ENCODE results near the gene ASIC4. TPM values are rescaled to one million over a fixed set of nuclear protein-coding genes. Genes with fewer than 3 reads are reported as not detected.

Gene ASIC4
- total and polyA plus RNA-seq, 2 of the 4 experiments (the other 2 are of a cell fraction) = 0.10 TPM; not detected in 1

DNA sequence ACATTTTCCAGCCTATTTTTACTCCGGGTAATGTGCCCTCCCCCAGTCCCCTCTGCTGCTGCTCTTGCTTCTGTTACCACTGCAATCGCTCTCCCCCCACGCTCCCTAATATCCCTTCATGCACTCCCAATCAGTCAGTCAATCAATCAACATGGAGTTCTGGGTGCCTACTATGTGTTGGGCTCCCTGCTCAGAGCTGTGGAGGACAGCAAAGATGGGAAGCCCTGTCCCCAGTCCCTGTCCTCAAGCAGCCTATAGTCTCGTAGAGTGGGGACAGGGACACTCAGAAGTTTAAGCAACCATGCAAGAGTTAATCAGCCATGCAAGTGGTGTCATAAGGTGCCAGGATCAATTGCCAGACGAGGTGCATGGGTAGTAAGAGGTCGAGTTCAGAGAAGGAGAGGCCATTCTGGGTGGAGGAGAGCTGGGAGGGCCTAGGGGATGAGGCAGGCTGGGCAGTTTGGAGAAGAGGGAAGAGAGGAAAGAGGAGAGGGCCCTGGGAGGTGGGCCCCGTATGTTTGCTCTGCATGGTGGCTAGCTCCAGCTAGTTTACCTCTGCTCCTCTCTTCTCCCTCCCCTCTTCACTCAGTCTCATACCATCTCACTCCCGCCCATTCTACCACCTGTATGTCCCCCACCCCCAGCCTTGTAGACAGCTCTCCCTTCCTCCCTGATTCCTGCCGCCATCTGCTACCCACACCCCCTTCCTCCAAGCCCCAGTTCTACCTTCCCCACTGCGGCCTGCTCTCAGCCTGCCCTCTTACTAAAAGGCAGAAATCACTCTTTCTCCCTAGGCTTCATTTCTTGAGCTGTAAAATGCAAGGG is 3.9 kb downstream of the ASIC4 start:
- Histone ChIP-seq H3K9ac (ENCODE audit: low read depth, low read length) (no peak overlapping the region), H3K9me1 (ENCODE audit: insufficient read depth, low read length) (no peaks in the 10 kb centered on the region), H3K4me1 (ENCODE audit: control insufficient read depth, insufficient read depth, low read length) (peaks cover 21% of the 10 kb centered on the region), H2AK9ac (replicated peaks; ENCODE audit: low read depth, low read length, poor library complexity) (no peak overlapping the region), H4K20me1 (ENCODE audit: insufficient read depth, low read length) (no peaks in the 10 kb centered on the region; the same call in 1 of the 2 replicates), H4K5ac (ENCODE audit: low read depth, low read length) (no peak overlapping the region), H3K14ac (replicated peaks; ENCODE audit: low read depth, low read length) (no peak overlapping the region), H2BK20ac (ENCODE audit: low read depth, low read length) (no peak overlapping the region), H3K56ac (ENCODE audit: extremely low read depth, insufficient read depth, low read length) (no peak overlapping the region), H2BK5ac (ENCODE audit: low read depth, low read length, poor library complexity, severe bottlenecking) (no peak overlapping the region), H2AFZ (replicated peaks; ENCODE audit: low read length, poor library complexity) (no peak overlapping the region), H4K91ac (ENCODE audit: insufficient read depth, low read depth, low read length) (no peak overlapping the region), H3K23ac (ENCODE audit: low read depth, low read length) (no peak overlapping the region), H3K4me3 (ENCODE audit: insufficient read depth, low read depth, low read length) (no peak overlapping the region), H3K27me3 (ENCODE audit: control insufficient read depth, insufficient read depth, low read length) (peaks cover 50% of the 10 kb centered on the region), H3K4ac (ENCODE audit: low read depth, low read length) (no peak overlapping the region), H3K9me3 (ENCODE audit: control insufficient read depth, insufficient read depth, low read length) (no peaks in the 10 kb centered on the region), H2BK15ac (ENCODE audit: low read depth, low read length) (no peak overlapping the region), H2BK120ac (ENCODE audit: low read depth, low read length) (no peak overlapping the region), H3K18ac (ENCODE audit: low read depth, low read length) (no peak overlapping the region), H3K27ac (ENCODE audit: insufficient read depth, low read length) (no peak overlapping the region), H3K79me1 (ENCODE audit: low read depth in 1 of 2, low read length in 2 of 2) (no peaks in the 10 kb centered on the region), H4K8ac (ENCODE audit: low read depth in 2 of 2, low read length in 2 of 2) (no peak overlapping the region), H3K4me2 (ENCODE audit: low read depth, low read length) (no peak overlapping the region), H2AK5ac (ENCODE audit: low read depth, low read length) (no peak overlapping the region), H3K36me3 (ENCODE audit: control insufficient read depth, insufficient read depth, low read length) (no peaks in the 10 kb centered on the region)
- intact Hi-C loops (cut with micrococcal nuclease) = no loop called here
- ChIA-PET CTCF (interaction anchor here (0.7 kb wide), 2 partner anchors 8 to 12 kb away, joined by 3 to 5 read pairs; no protein-coding TSS in a partner anchor), POLR2A (ENCODE audit: unreplicated experiment) (interaction anchor here (0.5 kb wide), 1 partner anchor 9 kb away, joined by 3 read pairs; no protein-coding TSS in a partner anchor)
- in situ Hi-C loops (cut with MboI; ENCODE audit: low sequenced_read_pairs) = no loop called here
- TF ChIP-seq, protein P1, sequence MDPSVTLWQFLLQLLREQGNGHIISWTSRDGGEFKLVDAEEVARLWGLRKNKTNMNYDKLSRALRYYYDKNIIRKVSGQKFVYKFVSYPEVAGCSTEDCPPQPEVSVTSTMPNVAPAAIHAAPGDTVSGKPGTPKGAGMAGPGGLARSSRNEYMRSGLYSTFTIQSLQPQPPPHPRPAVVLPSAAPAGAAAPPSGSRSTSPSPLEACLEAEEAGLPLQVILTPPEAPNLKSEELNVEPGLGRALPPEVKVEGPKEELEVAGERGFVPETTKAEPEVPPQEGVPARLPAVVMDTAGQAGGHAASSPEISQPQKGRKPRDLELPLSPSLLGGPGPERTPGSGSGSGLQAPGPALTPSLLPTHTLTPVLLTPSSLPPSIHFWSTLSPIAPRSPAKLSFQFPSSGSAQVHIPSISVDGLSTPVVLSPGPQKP (IDR thresholded peaks at IDR 0.05; ENCODE audit: borderline replicate concordance, low read depth, low read length) = no peak
- no peak for TF ChIP-seq MAZ (IDR thresholded peaks at IDR 0.05; ENCODE audit: borderline replicate concordance, low read depth, low read length)
- no peak for TF ChIP-seq POLR2A (IDR thresholded peaks at IDR 0.05; ENCODE audit: low read depth, low read length)
- ATAC-seq (ENCODE audit: low read depth) (no peak), DNase-seq (no peak)
- 49% methylated on average over 5 of the region's 10 CpGs; no CpG with 5 or more reads in 1 of the 2 experiments for WGBS, 2 experiments (ENCODE audit: extremely low coverage in 2 of 2, insufficient read length in 1 of 2)
- BruUV-seq (replicated peaks) = no TSS peak
- dilution Hi-C loops (cut with HindIII; ENCODE audit: low sequenced_read_pairs, unreplicated experiment) = no loop called here
